Measurements from ENCODE around the gene NDUFS2.
A peak's percentile ranks its signal among the peaks of the same experiment; 100 is the strongest.

The NDUFS2 gene

GRCh38 chr1:161158316-161159010 is 43.7 kb upstream of the NDUFS2 start:
- ATAC-seq (ENCODE audit: low read depth) (no peak; the same call in 1 of the 3 replicates), DNase-seq (ENCODE audit: low spot score) (no peak)
- Histone ChIP-seq H3K9me3 (ENCODE audit: severe bottlenecking) (no peaks in the 10 kb centered on the region), H3K4me3 (ENCODE audit: severe bottlenecking) (peak overlapping the region; percentile 57), H3K36me3 (ENCODE audit: low read depth) (peaks cover 20% of the 10 kb centered on the region), H3K27me3 (ENCODE audit: insufficient read depth, poor library complexity, severe bottlenecking) (no peaks in the 10 kb centered on the region), H3K27ac (ENCODE audit: poor library complexity, severe bottlenecking) (peak overlapping the region; percentile 47), H3K4me1 (ENCODE audit: insufficient read depth, poor library complexity, severe bottlenecking) (no peaks in the 10 kb centered on the region)
- TF ChIP-seq CTCF (IDR thresholded peaks at IDR 0.05; ENCODE audit: poor library complexity, severe bottlenecking): no peak

- peak; percentile 89 for DNase-seq (ENCODE audit: low spot score)
- no peaks in the 10 kb centered on the region for H3K4me1 ChIP-seq (ENCODE audit: insufficient read depth, poor library complexity, severe bottlenecking)
- H3K27ac ChIP-seq (ENCODE audit: poor library complexity, severe bottlenecking): peak within 1 kb of the TSS; percentile 47
- H3K9me3 ChIP-seq (ENCODE audit: severe bottlenecking): no peaks in the 10 kb centered on the region
- peaks cover 20% of the 10 kb centered on the region for H3K36me3 ChIP-seq (ENCODE audit: low read depth)
- peak; percentile 92 for ATAC-seq (ENCODE audit: low read depth)
- peak; percentile 24 for TF ChIP-seq CTCF (IDR thresholded peaks at IDR 0.05; ENCODE audit: poor library complexity, severe bottlenecking)
- H3K4me3 ChIP-seq (ENCODE audit: severe bottlenecking): peak within 1 kb of the TSS; percentile 57
- H3K27me3 ChIP-seq (ENCODE audit: insufficient read depth, poor library complexity, severe bottlenecking): no peaks in the 10 kb centered on the region
Observed at GRCh38 chr1:161159087-161159912, 42.9 kb upstream of the NDUFS2 start, which contains the start of gene USP21. Gene USP21, plus strand, starts transcription at chr1:161159500. Its CDS starts 1,141 bp downstream, at chr1:161160641.

- Histone ChIP-seq H3K4me3 (ENCODE audit: severe bottlenecking) (peak overlapping the region; percentile 57), H3K27me3 (ENCODE audit: insufficient read depth, poor library complexity, severe bottlenecking) (no peaks in the 10 kb centered on the region), H3K9me3 (ENCODE audit: severe bottlenecking) (no peaks in the 10 kb centered on the region), H3K36me3 (ENCODE audit: low read depth) (peaks cover 20% of the 10 kb centered on the region), H3K4me1 (ENCODE audit: insufficient read depth, poor library complexity, severe bottlenecking) (no peaks in the 10 kb centered on the region), H3K27ac (ENCODE audit: poor library complexity, severe bottlenecking) (peak overlapping the region; percentile 47)
- no peak for TF ChIP-seq CTCF (IDR thresholded peaks at IDR 0.05; ENCODE audit: poor library complexity, severe bottlenecking)
- ATAC-seq (ENCODE audit: low read depth) (no peak; the same call in 2 of the 3 replicates), DNase-seq (ENCODE audit: low spot score) (no peak)
Observed at GRCh38 chr1:161159913-161160243, 42.3 kb upstream of the NDUFS2 start.

GRCh38 chr1:161160671-161161145 is 41.5 kb upstream of the NDUFS2 start:
- TF ChIP-seq CTCF (IDR thresholded peaks at IDR 0.05; ENCODE audit: poor library complexity, severe bottlenecking): no peak
- Histone ChIP-seq H3K27ac (ENCODE audit: poor library complexity, severe bottlenecking) (no peak overlapping the region), H3K9me3 (ENCODE audit: severe bottlenecking) (no peaks in the 10 kb centered on the region), H3K4me1 (ENCODE audit: insufficient read depth, poor library complexity, severe bottlenecking) (no peaks in the 10 kb centered on the region), H3K27me3 (ENCODE audit: insufficient read depth, poor library complexity, severe bottlenecking) (no peaks in the 10 kb centered on the region), H3K4me3 (ENCODE audit: severe bottlenecking) (no peak overlapping the region), H3K36me3 (ENCODE audit: low read depth) (peaks cover 20% of the 10 kb centered on the region)
- ATAC-seq (ENCODE audit: low read depth): no peak
- no peak for DNase-seq (ENCODE audit: low spot score)
